ENCODE measurements around the gene PNMA8A.

The PNMA8A gene

GRCh38 chr19:46491975-46492682, 20.8 kb upstream of the PNMA8A start:
- DNase-seq, result no peak

GRCh38 chr19:46490774-46491173, 19.4 kb upstream of the PNMA8A start:
- DNase-seq, result no peak

- DNase-seq, result no peak
Measured at GRCh38 chr19:46489445-46490272, 18.3 kb upstream of the PNMA8A start.

- DNase-seq, result no peak
Measured at GRCh38 chr19:46488551-46488950, 17.2 kb upstream of the PNMA8A start.

GRCh38 chr19:46487802-46488445, 16.6 kb upstream of the PNMA8A start:
- DNase-seq, result peak; percentile 75

- no peak for DNase-seq
Measured at GRCh38 chr19:46487178-46487801, 15.9 kb upstream of the PNMA8A start.

GRCh38 chr19:46486358-46486757, 15.0 kb upstream of the PNMA8A start:
- no peak for DNase-seq

- no peak for DNase-seq
Measured at GRCh38 chr19:46484656-46485055, 13.3 kb upstream of the PNMA8A start.

GRCh38 chr19:46482631-46483030, 11.3 kb upstream of the PNMA8A start:
- no peak for DNase-seq

- DNase-seq, result no peak
Measured at GRCh38 chr19:46481947-46482346, 10.6 kb upstream of the PNMA8A start.

- no peak for DNase-seq
Measured at GRCh38 chr19:46481223-46481848, 10.0 kb upstream of the PNMA8A start.

- DNase-seq, result no peak
Measured at GRCh38 chr19:46480415-46480814, 9.1 kb upstream of the PNMA8A start.

GRCh38 chr19:46478356-46478986, 7.1 kb upstream of the PNMA8A start:
- peak; percentile 36 for DNase-seq

- no peak for DNase-seq
Measured at GRCh38 chr19:46475986-46476385, 4.6 kb upstream of the PNMA8A start.

- no peak for DNase-seq
Measured at GRCh38 chr19:46474211-46474610, 2.8 kb upstream of the PNMA8A start.

- DNase-seq, result no peak
Measured at GRCh38 chr19:46472592-46472991, 1.2 kb upstream of the PNMA8A start.

GRCh38 chr19:46471811-46472543, 614 bp upstream of the PNMA8A start:
- no peak for DNase-seq

GRCh38 chr19:46470376-46470775, 987 bp downstream of the PNMA8A start:
- DNase-seq, result no peak

GRCh38 chr19:46469541-46470185, 1.7 kb downstream of the PNMA8A start:
- no peak for DNase-seq

- no peak for DNase-seq
Measured at GRCh38 chr19:46466536-46467196, 4.7 kb downstream of the PNMA8A start.

- no peak for DNase-seq
Measured at GRCh38 chr19:46463516-46463915, 7.8 kb downstream of the PNMA8A start.

Measured in CD4-positive, alpha-beta T cell treated with Interleukin-17A for 1 hour (primary cell).